Stimulated activated CD8-positive, alpha-beta memory T cell treated with anti-CD3 and anti-CD28 coated beads, Interleukin-2, amount 100 ng/mL, for 1 hour (primary cell): ENCODE results near the gene GNGT2.

Source experiments
- DNase-seq, 2 donors: peaks; one replicate each; pipeline ENCODE4 v3.0.0-alpha.2; 2020; ENCODE audit warnings: low read depth in 2 of 2

The GNGT2 gene

DNA sequence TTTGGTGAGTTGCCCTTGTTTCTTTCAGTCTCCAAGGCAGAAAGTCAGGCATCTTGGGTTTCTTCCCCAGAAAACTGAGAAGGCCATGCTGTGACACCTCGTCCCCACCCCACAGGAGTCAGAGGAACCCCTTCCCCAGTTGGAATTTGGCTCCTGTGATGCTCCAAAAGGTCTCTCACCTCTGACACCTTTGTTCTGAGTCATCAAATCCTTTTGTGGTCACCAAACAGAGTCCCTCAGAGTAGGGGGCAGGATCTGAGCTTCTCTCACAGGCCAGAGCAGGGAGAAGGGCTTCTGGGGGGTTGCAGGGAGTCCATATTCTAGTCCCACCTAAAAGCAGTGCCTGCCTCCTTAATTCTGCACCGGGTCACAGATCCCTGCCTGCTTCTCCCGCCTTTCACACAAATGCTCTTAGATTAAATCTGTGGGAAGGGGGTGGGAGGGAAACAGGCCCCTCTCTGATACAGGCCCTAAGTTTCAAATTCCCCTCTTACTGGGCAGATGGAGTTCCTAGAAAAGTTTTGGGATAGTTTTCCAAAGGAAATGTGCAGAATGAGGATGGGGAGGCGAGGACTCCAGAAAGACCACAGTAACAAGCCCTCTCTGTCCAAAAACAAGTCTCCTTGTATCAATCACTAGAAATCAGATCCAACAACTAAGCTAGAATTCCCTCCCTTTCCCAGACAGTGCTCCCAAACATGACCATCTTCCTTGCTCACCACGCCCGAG, 18.9 kb upstream of the GNGT2 start:
- DNase-seq = no peak

DNA sequence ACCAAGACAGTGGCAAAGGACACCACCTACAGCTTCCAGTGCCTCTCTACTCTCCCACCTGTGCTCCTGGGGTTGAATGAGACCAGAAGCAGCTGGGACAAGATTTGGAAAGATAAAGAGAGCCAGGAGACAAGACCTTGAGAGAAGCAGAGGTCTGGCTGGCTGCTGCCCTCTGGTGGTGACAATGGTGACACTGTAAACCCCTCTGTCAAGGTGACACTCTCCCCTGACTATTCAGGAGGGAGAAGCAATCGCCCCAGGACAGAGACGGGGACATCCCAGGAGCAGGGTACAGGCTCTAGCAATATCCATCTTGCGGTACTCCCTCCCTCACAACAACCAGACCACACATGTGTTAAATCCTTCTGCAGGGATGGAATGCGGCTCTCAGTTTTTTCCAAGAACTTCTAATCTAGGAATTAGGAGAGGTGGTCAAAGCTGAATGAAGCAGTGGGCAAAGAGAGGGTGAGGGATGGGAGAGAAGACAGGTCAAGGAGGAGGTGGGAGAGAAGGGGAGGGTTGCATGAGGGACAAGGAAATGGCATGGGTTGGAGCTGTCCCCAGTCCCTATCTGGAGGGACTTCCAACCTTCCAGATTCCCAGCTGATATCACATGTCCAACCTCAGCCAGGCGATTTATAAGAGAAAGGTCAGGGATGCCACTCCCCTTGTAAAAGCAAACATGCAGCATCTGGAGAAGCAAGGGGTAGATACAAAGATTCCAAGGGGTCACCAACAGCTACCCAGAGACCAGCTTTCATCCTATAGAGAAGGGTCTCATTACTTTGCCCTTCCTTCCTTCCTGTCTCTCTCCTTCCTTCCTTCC, 17.3 kb upstream of the GNGT2 start:
- peak; percentile 62 for DNase-seq

DNA sequence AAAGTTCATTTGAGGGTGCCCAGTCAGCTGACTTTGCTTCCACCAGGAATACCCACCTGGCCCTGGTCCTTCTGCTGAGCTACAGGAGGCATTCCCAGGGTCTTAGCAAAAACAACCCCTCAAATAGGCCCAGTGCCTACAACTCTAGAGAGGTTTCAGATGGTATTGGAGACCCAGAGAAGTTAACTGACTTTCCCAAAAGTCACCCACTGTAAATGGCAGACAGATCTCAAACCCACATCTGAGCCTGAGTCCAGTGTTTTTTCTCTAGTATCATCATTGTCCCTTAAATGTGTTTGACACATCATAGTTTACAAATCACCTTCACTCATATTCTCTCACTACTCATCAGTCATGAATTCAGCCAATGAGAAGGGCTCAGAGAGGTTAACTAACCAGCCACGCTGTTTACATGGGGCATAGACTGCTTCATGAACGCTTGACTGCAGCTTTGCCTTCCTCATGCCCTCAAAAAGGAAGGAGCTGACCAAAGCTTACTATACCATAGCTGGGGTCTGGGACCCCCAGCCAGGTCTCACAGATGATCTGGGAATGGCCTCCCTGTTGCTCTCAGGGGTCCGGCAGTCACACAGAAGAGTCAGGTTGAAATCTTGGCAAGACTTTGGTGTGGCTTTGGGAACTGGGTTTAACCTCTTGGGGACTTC, 16.5 kb upstream of the GNGT2 start:
- DNase-seq = no peak

DNA sequence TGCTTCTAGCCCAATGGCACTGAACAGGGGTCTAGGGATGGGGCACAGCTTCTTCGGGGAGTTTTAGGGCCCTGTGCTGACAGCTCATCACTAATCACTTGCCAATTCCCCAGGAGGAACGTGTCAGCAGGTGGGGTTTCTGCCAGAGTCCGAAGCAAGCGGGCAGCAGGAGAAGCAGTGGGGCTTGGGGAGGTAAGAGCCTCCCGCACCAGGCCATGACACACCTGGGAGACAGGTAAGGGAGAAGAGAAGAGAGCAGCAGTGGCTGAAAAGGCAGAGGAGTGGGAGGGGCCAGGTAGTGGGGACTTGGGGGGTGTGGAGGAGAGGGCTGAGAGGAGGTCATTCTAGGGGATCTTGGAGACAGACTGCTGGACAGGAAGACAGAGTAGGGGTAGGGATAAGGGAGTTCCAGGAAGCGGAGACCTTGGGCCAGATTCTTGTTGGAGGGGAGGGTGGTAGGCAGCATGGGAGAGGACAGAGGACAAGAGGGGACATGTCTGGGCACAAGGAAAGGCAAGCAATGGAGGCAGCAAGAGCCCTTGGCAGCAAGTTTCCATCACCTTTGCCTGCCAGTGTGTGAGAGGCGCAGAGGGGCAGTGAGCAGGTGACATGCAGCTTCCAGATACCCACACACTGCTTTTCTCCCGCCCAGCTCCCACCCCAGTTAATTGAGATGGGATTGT, 15.3 kb upstream of the GNGT2 start:
- DNase-seq = no peak

DNA sequence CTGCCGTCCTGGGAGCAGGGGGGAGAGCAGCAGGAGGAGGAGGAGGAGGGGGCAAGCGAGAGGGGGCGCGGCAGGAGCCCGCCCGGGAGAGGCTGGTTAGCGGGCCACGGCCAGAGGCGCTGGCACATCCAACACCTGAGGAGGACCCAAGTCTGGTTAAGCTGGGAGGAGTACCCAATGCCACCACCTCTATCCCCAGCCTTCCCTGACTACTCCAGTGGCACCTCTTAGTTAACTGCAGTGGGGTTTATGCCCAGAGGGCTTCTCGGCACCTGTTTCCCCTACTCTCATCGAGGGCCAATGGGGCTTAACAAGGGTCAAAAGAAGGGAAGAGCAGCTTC, 14.6 kb upstream of the GNGT2 start:
- no peak for DNase-seq

DNA sequence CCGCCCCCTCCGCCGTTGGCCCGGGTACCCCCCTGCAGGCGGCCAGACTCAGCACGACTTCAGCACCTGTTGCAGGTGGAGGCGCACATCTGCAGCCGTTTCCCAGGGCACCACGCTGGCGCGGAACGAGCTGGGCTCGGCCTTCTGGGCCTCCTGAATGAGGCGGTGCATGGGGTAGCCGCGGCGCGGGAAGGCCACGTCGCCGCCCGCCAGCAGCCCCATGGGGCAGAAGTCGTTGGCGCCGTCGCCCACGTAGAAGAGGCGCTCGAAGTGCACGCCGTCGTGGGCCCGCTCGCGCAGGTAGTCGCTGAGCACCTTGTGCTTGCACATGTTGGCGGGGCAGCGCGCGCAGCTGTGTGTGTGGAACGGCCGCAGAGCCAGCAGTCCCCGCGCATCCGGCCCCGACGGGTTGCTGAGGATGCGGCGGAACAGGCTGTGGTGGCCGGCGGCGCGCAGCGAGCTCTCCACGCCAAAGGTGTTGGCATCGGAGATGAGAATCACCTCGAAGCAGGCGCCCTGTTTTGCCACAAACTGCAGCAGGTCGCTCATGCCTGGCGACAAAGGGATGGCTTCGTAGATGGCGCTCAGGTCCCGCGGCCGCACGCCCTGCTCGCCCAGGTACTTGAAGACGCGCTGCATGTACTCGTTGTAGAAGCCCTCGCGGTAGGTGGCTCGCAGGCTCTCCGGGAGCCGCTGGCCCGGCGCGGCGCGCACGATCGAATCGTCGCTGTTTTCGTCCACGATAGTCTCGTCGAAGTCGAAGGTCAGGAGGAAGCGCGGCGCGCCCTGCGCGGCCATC, 14.0 kb upstream of the GNGT2 start:
- no peak for DNase-seq

DNA sequence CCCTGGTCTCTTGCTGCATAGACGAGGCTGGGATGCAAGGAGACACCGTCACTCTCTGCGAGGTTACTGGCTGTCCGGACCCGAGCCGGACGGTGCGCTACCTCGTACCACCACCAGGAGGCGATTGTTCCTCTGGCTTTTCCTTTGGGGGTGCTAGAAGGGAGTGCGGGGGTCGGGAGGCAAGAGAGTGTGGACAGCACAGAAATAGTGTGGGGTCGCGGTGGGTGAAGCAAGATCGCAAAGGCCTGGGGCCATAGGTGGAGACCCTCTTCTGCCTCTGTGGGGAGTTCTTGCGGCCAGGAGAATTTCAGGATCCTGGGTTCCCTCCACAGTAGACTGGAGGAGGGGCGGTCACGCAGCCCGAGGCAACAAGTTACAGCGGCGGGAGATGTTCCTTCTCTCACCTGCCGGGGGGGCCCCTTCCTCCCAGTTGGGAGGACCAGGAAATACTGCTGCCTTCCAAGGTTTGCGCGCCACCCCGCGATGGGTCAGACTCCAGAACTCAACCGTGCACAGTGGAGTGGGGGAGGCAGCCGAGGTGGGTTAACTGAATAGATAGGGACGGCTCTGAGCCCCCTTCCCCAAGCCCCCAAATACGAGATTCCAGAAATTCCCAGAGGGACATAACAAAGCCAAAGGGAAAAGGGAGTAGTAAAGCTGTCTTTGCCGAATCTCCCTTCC, 13.3 kb upstream of the GNGT2 start:
- DNase-seq = peak; percentile 49 to 50

DNA sequence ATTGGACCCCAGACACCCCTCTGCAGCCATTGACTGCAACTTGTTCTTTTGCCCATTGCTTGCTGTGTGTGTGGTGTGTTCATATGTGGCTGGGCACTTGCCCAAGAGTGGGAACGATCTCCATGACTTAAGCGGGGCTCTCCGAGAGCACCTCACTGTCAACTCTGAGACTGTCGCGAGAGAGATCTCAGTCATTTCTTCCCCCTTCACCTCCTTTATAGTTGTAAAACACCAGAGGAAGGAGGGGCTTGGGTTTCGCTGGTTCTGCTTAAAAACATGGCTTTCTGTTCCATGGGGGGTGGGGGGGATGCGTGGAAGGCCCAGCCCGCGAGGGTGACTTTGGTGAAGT, 12.8 kb upstream of the GNGT2 start:
- no peak for DNase-seq

DNA sequence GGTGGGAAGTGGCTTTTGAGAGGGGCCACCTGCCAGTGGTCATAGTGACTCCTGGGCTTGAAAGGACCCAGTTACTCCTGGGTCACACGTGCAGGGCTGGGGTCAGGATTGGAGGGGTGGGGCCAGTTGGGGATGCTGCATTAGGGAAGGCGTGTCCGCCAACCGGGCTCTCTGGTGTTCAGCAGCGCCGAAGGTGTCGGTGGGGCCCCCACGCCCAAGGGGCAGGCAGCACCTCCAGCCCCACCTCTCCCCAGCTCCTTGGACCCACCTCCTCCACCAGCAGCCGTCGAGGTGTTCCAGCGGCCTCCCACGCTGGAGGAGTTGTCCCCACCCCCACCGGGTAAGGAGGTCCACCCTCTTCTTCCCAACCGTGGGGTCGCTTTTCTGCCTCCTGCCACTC, 9.6 kb upstream of the GNGT2 start:
- no peak for DNase-seq

DNA sequence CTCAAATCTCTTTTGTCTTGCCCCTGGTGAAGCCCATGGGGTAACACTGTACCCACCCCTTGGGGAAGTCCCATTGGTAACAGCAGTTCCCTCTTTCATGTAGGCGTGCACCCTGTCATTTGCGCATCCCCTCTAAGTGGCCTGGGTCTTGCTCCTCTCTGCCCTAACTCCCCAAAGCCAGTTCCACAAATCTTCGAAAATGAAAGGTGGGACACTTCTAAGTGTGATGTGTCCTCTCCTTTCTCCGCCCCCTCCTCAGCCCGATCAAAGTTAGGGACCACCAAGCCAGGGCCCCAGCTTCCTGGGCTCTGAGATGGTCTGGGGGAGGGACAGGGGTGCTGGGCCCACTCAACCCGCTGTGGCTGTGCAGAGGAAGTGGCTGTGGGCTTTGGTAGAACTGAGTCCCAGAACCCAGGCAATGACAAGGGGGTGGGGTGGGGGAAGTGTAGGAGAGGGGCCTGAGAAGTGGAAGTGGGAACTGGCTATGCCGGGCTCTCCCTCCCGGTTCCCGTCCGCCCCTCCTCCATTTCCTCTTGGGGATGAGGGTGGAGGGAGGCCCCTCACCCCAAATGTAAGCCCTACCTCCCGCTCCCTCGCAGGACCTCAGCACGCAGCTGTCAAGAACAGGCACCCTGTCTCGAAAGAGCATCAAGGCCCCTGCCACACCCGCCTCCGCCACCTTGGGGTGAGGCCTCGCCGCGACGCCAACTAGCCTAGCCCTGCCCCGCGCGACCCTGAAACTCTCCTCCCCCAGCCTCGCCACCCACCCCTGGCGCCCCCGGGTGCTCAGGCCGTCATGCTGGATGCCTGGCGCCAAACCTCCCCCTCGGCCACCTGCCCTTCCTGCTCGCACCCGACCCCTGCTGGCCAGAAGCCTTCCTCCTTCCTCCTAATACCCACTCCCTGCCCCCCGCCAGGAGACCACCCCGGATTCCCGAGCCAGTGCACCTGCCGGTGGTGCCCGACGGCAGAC, 8.9 kb upstream of the GNGT2 start:
- DNase-seq = peak in 1 of 2 donors; percentile 26

DNA sequence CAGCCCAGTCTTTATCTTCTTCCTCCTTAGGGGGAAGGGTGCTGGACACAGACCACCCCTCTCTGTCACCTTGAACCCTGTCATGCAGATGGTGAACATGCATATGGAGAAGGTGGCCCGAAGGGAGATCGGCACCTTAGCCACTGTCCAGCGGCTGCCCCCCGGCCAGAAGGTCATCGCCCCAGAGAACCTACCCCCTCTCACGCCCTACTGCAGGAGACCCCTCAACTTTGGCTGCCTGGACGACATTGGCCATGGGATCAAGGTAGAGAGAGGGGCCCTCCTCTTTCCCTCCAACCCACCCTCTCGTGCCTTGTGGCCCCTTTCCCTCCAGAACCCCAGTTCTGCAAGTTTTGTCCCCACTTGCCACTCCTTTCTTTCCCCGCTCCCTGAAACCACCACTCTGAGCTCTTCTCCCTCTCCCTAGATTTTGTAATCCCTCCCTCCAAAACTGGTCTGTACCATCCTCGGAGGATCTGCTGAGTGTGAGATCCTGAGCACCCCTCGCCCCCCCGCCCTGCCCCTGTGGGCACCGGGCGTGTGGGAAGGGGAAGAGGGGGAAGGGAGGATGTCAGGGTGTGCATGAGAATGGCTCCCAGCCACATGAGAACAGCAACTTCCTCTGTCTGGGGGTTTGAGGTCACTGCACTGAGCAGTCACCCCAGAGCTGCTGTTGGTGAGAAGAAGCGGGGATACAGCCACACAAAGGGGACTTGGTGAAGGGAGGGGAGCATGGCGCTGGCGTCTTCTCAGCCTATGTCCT, 7.5 kb upstream of the GNGT2 start:
- DNase-seq = peak; percentile 41 to 46

DNA sequence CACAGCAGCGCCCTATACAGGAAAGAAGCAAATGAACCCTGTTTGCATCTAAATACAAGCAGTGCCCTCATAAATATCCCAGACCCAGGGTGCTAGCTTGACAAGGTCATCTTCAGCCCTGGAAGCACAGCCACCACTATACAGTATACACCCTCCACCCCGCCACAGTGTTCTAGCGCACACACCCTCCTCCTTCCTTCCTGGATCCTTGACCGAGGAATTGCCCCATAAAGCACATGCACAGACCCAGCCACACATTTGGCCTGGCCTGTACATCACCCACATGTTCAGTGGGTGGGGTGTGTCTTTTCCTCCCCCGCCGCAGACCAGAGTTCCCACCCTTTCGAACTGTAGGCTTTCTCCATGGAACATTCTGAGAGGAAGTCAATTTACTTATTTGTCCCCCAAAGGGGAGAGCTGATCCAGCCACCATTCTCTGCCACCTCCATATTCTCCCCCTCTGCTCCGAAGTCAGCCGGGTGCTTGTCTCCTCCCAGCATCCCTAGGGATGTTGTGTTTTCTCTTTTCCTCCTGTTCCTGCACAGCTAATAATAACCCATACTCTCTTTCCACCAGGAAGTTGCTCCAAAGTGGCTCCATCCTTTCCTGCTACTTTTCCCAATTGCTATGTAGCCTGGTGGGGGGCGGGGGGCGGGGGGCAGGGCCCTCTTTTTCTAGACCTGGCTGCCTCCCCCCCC, 6.7 kb upstream of the GNGT2 start:
- no peak for DNase-seq

DNA sequence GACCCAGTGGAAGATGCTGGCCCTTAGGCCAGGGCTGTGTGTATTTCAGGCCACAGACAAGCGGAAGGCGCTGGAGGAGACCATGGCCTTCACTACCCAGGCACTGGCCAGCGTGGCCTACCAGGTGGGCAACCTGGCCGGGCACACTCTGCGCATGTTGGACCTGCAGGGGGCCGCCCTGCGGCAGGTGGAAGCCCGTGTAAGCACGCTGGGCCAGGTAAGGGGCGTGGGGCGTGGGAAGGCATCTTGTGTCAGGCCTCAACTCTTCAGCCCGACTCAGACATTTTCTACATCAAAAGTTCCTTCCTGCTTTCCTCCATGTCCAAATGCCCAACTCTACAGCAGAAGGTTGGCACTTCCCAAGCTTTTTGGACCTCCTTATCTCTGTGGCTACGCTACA, 6.1 kb upstream of the GNGT2 start:
- no peak for DNase-seq

DNA sequence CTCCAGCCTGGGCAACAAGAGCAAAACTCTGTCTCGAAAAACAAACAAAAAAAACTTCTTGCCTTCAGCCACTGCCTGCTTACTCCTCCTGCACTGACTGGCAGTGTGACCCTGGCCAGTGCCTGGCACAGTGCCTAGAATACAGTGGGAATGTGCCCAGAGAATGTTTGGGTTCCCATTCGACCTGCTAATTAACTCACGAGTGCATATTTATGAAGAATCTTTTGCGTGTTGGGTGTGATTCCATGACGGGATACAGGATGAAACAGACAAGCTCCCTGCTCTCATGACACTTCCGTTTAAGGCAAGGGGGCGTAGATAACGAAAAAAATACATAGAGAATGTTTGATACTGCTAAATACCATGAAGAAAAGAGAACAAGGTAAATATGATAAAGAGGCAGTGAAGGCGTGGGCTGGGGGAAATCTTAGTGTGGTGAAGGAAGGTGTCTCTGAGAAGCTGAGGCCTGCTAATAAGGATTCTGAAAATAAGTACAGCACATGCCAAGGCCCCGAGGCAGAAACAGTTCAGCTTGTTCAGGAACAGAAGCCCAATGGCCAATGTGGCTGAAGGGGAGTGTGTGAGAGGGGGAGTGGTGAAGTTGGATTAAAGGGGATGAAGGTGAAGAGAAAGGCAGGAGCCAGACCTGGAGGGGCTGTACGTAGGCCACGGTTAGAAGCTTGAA, 4.4 kb upstream of the GNGT2 start:
- DNase-seq = no peak

DNA sequence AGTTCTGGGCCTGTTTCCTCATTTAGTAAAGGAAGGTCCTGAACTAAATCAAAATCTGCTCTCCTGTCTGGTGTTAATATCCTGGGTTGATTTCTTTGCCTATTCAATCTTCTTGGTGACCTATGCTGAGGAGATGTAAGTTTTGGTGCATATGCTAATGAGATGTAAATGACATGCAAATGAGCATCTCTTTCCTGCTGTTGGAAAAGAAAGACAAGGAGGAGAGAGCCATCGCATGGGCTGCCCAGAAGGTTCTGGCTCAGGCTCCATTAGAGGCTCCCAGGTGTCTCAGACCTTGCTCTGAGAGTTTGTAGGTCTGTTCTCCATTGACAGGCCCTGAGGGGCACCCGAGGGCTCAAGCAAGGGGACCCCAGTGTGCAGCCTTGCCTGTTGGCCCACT, 3.5 kb upstream of the GNGT2 start:
- no peak for DNase-seq

DNA sequence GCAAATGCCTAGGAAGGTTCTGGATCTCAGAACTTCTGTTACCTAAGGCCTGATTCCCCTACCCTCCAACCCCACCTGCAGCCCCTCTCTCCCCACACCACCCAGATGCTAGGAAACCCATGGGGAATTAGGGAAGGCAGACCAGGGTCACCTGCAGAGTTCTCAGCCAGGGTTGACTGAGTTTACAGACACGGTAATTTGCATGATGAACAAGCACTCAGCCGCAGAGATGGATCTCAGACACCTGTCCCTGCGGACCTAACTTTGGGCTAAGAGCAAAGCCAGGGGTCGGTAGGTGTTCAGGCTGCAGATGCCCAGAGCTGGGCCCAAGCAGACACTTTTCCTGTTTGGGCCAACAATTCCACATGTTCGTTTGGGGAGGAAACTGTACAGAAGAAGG, 3.0 kb upstream of the GNGT2 start:
- no peak for DNase-seq

DNA sequence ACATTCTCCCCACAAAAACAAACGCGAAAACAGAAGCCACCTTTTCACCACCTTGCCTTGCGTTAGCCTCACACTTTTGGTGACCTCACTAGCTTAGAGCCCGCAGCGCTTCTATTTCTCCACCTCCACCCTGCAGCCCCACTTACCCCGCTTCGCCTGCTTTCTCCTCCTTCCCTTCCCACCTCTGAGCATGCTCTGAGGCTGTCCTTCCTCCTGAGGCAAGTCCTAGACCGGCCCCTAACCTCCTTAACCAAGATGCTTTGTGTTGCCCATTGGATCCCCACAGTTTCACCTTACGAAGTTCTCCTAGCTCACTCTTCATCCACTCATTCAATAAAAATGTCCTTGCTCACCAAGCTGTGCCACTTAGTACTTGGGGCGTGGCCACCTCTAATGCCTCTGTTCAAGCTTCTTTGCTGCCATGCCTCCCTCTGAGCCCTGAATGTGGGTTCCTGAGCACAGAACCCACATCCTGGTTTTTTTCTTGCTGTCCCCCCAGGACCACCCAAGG, 1.3 kb downstream of the GNGT2 start:
- no peak for DNase-seq

DNA sequence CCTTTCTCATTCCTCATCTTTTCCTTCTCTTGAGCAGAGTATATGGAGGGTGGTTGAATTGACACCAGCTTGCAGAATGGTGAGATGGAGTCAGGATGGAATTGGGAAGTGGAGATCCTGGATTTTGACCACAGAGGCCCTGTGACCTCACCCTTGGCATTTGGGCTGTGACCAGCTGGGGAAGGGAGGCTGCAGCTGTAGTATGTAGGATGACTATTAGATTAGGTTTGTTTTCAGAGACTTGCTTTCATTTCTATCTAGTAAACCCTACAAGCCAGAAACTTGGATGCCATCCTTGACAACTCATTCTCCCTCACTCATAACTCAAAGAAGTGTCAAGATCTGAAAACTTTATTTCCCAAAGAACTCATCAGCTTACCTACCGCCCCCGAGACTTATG, 5.9 kb downstream of the GNGT2 start:
- DNase-seq = no peak
